HS-5 (cell line): ENCODE results near the gene NMRAL1.

ENCODE experiments used
- DNase-seq: peaks from one replicate; pipeline ENCODE4 v3.0.0-alpha.2; 2012; ENCODE audit warnings: low read depth

NMRAL1 gene

DNA sequence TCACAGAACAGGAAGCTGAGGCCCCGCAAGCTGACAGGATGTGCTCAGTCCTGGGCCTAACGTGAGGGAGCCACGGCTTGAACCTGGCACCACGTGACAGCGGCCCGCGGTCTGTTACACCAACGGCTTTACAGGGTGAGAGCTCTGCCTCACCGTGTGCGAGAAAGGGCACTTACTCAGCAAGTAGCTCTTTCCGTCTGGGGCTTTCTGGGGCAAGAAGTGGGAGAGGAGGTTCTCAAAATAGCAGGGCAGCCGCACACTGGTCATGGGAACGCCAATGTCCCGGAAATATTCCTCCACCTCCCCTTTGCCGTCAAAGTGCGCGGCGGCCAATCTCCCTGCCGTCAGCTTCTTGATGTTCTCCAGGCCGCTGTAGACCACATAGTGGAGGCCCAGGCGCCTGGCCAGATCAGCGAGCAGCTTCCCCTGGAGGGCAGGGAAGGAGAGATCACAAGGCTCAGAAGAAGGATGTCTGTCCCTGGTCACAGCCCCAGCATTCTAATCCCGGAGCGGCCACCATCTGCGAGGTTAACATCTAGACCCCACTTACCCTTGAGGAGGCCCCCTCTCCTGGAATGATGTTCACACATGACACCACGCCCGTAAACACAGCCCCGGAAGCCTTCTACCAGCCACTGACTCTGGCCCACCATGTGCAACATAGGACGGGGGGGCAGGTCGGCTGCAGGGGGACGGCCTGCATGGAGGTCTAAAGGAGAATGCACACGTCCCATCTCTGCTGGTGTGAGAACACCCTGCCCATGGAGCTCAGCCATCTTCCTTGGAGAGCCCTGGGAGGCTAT is 8.2 kb downstream of the NMRAL1 start:
- no peak for DNase-seq

GRCh38 chr16:4463522-4464163 is 10.8 kb downstream of the NMRAL1 start:
- no peak for DNase-seq

DNA sequence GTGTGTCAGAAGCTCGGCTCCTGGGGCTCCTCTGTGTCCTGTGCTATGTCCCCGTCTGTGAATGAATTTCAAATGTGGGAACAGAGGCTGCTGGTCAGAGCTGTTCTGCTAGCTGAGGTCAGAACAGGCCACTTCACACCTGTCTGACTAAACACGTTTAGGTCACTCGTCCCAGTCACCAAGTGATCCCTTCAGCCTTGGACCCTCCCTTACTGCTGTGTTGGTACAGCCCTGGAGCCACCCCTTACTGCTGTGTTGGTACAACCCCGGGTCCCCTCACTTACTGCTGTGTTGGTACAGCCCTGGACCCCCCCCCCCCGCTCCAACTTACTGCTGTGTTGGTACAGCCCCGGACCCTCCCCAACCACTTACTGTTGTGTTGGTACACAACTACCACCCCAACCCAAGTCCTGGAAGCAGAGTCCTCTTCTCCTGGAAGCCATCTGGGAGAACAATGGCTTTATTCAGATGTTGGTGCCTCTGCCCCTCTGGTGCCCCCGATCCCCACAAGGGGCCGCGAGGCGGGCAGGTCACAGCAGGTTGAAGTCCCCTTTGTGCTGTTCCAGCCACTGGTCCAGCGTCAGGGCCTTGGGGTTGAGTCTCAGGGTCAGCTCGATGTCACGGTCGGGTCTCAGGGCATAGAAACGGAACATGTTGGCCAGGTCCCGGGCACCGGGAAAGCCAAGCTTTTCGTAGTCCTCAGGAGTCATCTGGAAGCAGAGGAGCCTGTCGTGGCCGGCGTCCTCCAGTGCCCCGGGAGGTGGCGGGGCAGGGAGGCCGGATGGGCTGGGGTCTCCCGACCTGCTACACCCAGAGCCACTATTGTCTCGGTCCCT is 13.0 kb downstream of the NMRAL1 start:
- DNase-seq: no peak

GRCh38 chr16:4460936-4461249 is 13.5 kb downstream of the NMRAL1 start:
- no peak for DNase-seq

- no peak for DNase-seq
Observed at GRCh38 chr16:4455951-4456350, 18.5 kb downstream of the NMRAL1 start.

- no peak for DNase-seq
Observed at GRCh38 chr16:4455081-4455480, 19.3 kb downstream of the NMRAL1 start.

DNA sequence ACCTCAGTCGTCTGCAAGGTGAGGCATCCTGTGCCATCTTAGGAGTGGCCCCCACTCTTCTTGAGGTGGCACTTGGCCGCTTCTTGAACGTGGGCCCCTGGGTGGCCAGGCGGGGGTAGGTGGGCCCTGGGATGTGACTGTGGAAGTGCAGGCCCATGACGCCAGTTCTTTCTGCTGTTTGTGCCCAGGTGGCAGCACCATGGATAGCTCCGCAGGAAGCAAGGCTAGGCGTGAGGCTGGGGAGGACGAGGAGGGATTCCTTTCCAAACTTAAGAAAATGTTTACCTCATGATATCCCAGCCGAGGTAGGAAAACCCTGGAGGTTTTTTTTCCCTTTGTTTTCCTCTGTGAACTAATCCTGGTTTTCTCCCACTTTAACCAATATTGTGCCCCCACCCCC is 19.8 kb downstream of the NMRAL1 start:
- no peak for DNase-seq

DNA sequence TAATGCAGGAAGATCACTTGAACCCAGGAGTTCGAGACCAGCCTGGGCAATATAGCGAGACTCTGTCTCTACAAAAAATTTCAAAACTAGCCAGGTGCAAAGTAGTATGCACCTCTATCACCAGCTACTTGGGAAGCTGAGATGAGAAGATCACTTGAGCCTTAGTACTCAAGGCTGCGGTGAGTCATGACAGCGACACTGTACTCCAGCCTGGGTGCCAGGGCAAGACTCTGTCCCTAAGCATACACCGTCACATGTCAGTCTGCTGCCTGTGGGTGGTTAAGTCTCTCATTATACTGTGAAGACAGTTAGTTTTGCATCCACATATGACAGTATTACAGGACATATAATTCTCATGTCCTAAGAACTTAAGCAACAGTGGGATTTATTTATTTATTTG is 21.8 kb downstream of the NMRAL1 start:
- DNase-seq: no peak

- no peak for DNase-seq
Observed at GRCh38 chr16:4450931-4451519, 23.4 kb downstream of the NMRAL1 start.

DNA sequence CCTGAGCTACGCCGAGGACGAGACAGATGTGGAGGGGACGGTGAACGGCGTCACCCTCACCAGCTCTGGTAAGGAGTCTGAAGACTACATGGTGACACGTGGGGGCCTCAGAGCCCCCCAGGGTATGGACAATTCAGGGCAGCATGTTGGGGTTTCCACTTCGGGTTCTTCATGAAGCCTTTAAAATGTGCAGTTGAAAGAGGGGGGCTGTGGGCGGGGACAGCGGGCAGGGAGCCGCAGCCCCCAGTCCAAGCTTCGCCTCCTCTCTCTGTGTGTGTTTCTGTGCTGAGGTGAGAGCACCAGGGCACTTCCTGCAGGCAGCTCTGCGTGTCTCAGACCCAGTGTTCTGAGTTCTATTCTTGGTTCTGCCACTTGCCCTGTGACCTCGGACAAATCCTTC is 24.0 kb downstream of the NMRAL1 start:
- DNase-seq: no peak

- no peak for DNase-seq
Observed at GRCh38 chr16:4443986-4444385, 30.4 kb downstream of the NMRAL1 start.

DNA sequence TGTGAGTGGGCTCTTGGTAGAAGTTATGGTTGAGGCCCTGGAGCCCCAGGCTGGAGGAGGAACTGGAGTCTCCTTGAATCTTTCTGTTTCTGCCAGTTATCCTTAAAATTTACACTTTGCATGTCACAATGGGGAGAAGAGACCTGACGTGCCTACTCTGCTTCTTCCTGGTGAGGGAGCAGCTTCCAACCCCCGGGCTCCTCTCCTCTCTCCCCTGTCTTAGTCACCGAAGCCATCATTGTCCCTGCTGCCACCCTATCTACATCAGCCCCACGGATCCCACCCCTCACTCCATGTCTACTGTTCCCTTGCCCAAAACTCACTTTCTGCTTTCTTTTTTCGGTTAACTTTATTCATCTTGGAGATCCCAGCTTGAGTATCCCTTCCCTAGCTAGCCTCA is 31.2 kb downstream of the NMRAL1 start:
- DNase-seq: no peak

- DNase-seq: no peak
Observed at GRCh38 chr16:4442371-4442770, 32.1 kb downstream of the NMRAL1 start.

DNA sequence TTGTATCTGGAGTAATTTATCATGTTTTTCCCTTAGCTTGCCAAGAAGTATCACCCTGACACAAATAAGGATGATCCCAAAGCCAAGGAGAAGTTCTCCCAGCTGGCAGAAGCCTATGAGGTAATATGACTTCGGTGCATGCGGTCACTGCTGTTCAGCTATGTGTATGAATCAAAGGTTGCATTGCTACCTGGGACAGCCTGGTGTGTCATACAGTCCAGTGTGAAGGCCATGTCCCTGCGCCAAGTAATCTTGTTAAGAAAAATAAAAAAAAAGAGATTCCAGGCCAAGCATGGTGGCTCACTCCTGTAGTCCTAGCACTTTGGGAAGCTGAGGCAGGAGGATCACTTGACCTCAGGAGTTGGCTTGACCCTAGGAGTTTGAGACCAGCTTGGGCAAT is 37.1 kb downstream of the NMRAL1 start:
- no peak for DNase-seq

DNA sequence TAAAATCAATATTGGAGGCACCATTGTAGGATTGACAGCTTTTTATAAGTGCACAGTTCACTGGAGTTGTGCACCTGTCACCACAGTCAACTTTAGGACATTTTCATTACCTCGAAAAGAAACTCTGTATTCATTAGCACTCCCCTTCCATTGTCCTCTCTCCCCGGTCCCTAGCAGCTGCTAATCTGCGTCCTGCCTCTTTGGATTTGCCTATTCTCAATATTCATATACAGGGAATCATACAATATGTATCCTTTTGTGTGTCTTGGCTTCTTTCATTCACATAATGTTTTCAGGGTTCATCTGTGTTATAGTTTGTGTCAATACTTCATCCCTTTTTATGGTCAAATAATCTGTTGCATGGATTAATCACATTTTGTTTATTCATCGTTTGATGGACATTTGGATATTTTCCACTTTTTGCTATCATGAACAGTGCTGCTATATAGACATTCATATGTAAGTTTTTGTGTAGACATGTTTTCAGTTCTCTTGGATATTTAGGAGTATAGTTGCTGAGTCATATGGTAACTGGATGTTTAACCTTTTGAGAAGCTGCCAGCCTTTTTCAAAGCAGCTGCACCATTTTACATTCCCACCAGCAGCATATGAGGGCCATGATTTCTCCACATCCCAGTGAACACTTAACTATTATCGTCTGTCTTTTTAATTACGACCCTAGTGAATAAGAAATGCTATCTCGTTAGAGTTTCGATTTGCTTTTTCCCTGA is 38.9 kb downstream of the NMRAL1 start:
- DNase-seq: no peak

DNA sequence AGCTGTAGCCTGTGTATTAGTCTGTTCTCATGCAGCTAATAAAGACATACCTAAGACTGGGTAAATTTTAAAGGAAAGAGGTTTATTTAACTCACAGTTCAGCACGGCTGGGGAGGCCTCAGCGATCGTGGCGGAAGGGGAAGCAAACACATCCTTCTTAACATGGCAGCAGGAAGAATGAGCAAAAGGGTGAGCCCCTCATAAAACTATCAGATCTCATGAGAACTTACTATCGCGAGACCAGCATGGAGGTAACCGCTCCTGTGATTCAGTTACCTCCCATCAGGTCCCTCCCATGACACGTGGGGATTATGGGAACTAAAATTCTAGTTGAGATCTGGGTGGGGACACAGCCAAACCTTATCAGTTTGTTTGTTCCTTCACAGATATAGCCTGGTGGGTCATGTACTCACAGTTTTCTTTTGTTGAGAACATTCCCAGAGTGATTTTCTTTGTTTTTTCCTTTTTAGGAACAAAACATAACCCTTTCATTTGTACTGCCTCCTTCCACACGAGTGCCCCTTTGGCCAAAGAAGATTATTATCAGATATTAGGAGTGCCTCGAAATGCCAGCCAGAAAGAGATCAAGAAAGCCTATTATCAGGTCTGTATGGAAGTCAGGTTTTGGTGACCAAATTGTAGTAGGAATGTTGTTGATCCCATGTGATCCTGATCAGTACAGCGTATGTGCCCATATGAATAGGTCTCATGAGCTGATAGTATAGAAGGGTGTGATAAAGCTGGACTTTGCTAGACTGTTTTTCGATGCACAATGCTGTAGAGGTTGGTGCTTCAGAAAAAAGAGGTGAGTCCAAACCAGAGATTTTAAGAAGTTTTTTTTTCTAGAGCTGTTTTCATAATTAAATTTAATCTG is 40.3 kb downstream of the NMRAL1 start:
- no peak for DNase-seq

DNA sequence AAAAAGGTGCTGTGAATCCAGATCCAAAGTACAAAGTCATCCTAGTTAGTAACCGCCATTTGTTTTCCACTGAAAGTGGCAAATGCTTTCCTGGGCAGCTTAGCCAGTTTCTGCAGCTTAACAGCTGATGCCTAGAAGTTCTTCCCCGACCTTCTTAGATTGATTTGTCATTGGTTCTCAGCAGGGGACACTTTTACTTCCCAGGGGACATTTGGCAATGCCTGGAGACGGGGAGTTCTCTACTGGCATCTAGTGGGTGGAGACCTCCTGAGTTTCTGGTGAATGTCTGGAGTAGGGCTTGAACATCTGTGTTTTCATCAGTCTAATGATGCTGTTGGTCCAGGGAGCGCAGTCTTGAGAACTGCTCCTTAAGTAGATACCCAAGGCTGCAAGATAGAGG is 41.2 kb downstream of the NMRAL1 start:
- no peak for DNase-seq

DNA sequence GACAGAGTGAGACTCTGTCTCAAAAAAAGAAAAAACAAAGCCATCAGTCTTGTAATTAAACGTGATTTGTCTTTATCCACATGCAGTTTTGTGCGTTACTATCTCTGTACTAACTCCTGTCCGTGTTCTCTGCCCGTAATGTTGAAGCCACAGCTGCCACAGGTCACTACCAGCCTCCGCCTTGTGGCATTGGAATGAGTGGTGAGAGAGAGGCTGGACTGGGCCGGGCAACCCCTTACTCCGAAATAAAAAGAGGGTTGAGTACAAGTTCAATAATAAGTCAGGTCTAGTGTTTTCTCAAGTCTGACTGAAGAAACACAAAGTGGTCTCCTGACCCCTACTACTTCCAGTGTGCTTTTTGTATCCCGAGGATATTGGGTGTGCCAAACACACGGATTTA is 43.4 kb downstream of the NMRAL1 start:
- no peak for DNase-seq

GRCh38 chr16:4428500-4428899 is 45.9 kb downstream of the NMRAL1 start:
- no peak for DNase-seq

DNA sequence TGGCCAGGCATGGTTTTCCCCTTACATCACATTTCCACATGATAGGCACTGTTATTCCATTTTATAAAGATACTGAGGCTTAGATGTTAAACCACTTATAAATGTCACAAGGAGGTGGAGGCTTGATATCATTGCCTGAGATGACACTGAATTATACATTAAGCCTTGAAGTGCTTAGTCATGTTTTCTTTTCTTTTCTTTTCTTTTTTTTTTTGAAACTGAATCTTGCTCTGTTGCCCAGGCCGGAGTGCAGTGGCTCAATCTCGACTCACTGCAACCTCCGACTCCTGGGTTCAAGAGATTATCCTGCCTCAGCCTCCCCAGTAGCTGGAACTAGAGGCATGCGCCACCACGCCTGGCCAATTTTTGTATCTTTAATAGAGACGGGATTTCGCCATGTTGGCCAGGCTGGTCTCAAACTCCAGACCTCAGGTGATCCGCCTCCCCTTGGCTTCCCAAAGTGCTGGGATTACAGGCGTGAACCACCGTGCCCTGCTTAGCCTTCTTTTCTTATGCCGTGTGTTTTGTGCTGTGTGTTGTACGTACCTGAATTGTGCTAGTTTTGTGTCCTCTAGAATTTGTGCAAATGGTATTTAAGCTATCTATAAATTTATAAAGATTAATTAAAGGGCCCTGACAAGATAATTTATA is 47.6 kb downstream of the NMRAL1 start:
- DNase-seq: no peak
